Esophagus muscularis mucosa (tissue), 3 donors: ENCODE measurements around the gene FOXN3.

Source experiments
- POLR2A ChIP-seq: fragments of 450-650 bp; IDR thresholded peaks from one replicate; pipeline ENCODE4 v1.6.1; 2017; ENCODE audit warnings: antibody characterized with exemption, moderate library complexity, mild to moderate bottlenecking, low read depth
- POLR2AphosphoS5 ChIP-seq, 2 donors: sonication (generic); formaldehyde crosslinking; IDR thresholded peaks; one replicate each; pipeline ENCODE4 v1.6.1; 2017; ENCODE audit warnings: antibody characterized with exemption in 2 of 2
- TF ChIP-seq, protein P1 (sequence below), 3 experiments: fragments of 200-600 bp in 2 of 3; fragments of 450-650 bp in 1 of 3; sonication (generic) in 2 of 3; IDR thresholded peaks; one replicate each; pipeline ENCODE4 v1.5.1; 2017 to 2019; ENCODE audit warnings: antibody characterized with exemption in 3 of 3, mild to moderate bottlenecking in 2 of 3, moderate library complexity in 1 of 3

- TF ChIP-seq, protein P1, sequence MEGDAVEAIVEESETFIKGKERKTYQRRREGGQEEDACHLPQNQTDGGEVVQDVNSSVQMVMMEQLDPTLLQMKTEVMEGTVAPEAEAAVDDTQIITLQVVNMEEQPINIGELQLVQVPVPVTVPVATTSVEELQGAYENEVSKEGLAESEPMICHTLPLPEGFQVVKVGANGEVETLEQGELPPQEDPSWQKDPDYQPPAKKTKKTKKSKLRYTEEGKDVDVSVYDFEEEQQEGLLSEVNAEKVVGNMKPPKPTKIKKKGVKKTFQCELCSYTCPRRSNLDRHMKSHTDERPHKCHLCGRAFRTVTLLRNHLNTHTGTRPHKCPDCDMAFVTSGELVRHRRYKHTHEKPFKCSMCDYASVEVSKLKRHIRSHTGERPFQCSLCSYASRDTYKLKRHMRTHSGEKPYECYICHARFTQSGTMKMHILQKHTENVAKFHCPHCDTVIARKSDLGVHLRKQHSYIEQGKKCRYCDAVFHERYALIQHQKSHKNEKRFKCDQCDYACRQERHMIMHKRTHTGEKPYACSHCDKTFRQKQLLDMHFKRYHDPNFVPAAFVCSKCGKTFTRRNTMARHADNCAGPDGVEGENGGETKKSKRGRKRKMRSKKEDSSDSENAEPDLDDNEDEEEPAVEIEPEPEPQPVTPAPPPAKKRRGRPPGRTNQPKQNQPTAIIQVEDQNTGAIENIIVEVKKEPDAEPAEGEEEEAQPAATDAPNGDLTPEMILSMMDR (IDR thresholded peaks at IDR 0.05) = no peak
- TF ChIP-seq POLR2AphosphoS5 (IDR thresholded peaks at IDR 0.05) (no peak), POLR2A (no peak)
Observed at GRCh38 chr14:89422952-89423345, 5.9 kb upstream of the FOXN3 start.
